HUES6 (cell line): ENCODE results near the gene GOLGA5.
"Not testable (repeated sequence)": the region's sequence is repeated elsewhere in the genome, so short reads cannot be mapped to it uniquely, and the experiment has no call there.

Experiments used
- H3K27ac ChIP-seq: 2 replicates; pipeline ENCODE4 v1.7.0; 2013; ENCODE audit warnings: low read depth, mild to moderate bottlenecking, low read length, inconsistent platforms
- H3K27me3 ChIP-seq: 2 replicates; pipeline ENCODE4 v1.6.1; 2013; ENCODE audit warnings: low read length; ENCODE audit not compliant: control insufficient read depth, insufficient read depth
- H3K36me3 ChIP-seq: 2 replicates; pipeline ENCODE4 v1.6.1; 2013; ENCODE audit warnings: low read length; ENCODE audit not compliant: control insufficient read depth, insufficient read depth
- H3K4me1 ChIP-seq: 2 replicates; pipeline ENCODE4 v1.6.1; 2013; ENCODE audit warnings: low read length; ENCODE audit not compliant: control insufficient read depth, insufficient read depth
- H3K4me3 ChIP-seq: 2 replicates; pipeline ENCODE4 v1.5.1; 2013; ENCODE audit warnings: low read depth, low read length
- H3K9ac ChIP-seq: one replicate; pipeline ENCODE4 v1.6.1; 2013; ENCODE audit warnings: mild to moderate bottlenecking, low read length
- H3K9me3 ChIP-seq: 2 replicates; pipeline ENCODE4 v1.6.1; 2013; ENCODE audit warnings: low read depth, low read length; ENCODE audit not compliant: control insufficient read depth, insufficient read depth

The GOLGA5 gene

GRCh38 chr14:92797935-92798653 is 4.0 kb downstream of the GOLGA5 start:
- H3K4me1 ChIP-seq = peaks cover 6% of the 10 kb centered on the region; the same call in 1 of the 2 replicates
- H3K27me3 ChIP-seq = no peaks in the 10 kb centered on the region
- peaks cover 28% of the 10 kb centered on the region for H3K36me3 ChIP-seq

GRCh38 chr14:92798811-92799210 is 4.7 kb downstream of the GOLGA5 start:
- no peaks in the 10 kb centered on the region for H3K4me1 ChIP-seq
- H3K27ac ChIP-seq = no peak overlapping the region
- H3K27me3 ChIP-seq = no peaks in the 10 kb centered on the region
- H3K4me3 ChIP-seq = no peak overlapping the region
- no peaks in the 10 kb centered on the region for H3K9me3 ChIP-seq
- peaks cover 34% of the 10 kb centered on the region for H3K36me3 ChIP-seq
- H3K9ac ChIP-seq = no peak overlapping the region

More at GRCh38 chr14:92797935-92798653, 4.0 kb downstream of the GOLGA5 start:
- Histone ChIP-seq H3K9me3 (no peaks in the 10 kb centered on the region), H3K4me3 (no peak overlapping the region), H3K27ac (no peak overlapping the region), H3K9ac (no peak overlapping the region)

- Histone ChIP-seq H3K27ac (no peak overlapping the region), H3K9me3 (no peaks in the 10 kb centered on the region), H3K36me3 (peaks cover 35% of the 10 kb centered on the region), H3K4me1 (no peaks in the 10 kb centered on the region), H3K9ac (no peak overlapping the region), H3K27me3 (no peaks in the 10 kb centered on the region), H3K4me3 (no peak overlapping the region)
Measured at GRCh38 chr14:92800012-92800411, 5.9 kb downstream of the GOLGA5 start.

DNA sequence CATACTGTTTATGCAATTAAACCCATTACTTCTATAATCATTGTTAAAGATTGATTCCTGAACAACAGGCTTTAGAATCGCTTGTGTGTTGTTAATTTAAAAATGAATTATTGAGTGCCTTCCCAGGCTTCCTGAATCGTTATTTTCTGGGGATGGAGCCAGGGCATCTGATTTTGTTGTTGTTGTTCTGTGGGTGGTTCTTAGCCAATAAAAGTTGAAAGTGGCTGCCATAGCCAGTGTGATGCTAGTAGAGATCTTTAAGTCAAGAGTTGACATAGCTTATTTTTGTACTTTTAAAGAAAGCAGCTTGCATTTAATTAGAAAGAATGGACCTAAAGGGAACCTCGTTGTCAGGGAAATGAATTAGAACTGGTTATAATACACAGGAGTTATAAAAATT is 6.4 kb downstream of the GOLGA5 start:
- Histone ChIP-seq H3K27me3 (no peaks in the 10 kb centered on the region), H3K27ac (no peak overlapping the region), H3K4me1 (no peaks in the 10 kb centered on the region), H3K9me3 (no peaks in the 10 kb centered on the region), H3K4me3 (no peak overlapping the region), H3K9ac (no peak overlapping the region), H3K36me3 (peaks cover 35% of the 10 kb centered on the region)

GRCh38 chr14:92801917-92802316 is 7.8 kb downstream of the GOLGA5 start:
- Histone ChIP-seq H3K36me3 (peaks cover 39% of the 10 kb centered on the region), H3K4me1 (no peaks in the 10 kb centered on the region), H3K4me3 (no peak overlapping the region)

GRCh38 chr14:92802678-92803077 is 8.6 kb downstream of the GOLGA5 start:
- Histone ChIP-seq H3K4me3 (no peak overlapping the region), H3K36me3 (peaks cover 37% of the 10 kb centered on the region), H3K27ac (no peak overlapping the region), H3K9ac (no peak overlapping the region), H3K4me1 (no peaks in the 10 kb centered on the region), H3K27me3 (no peaks in the 10 kb centered on the region), H3K9me3 (no peaks in the 10 kb centered on the region)

More at GRCh38 chr14:92801917-92802316, 7.8 kb downstream of the GOLGA5 start:
- no peaks in the 10 kb centered on the region for H3K9me3 ChIP-seq
- H3K27me3 ChIP-seq = no peaks in the 10 kb centered on the region
- no peak overlapping the region for H3K9ac ChIP-seq
- no peak overlapping the region for H3K27ac ChIP-seq

DNA sequence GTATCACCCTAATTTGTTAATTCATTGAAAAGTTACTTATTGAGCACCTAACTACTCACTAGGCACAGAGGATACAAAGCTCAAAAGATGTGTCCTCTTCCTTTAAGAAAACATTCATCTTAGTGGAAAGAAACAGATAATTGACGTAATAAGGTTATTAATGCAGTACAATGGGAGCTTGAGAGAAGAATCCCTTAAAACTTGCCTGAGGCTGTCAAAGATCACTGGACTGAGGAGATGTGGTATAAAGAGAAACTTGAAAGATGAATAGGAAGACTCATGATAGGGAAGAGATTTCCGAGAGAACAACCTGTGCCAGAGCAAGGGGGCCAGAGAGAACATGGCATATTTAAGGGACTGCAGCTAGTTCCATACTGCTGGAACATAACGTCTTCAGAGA is 19.1 kb downstream of the GOLGA5 start:
- H3K27me3 ChIP-seq = no peaks in the 10 kb centered on the region
- H3K36me3 ChIP-seq = peaks cover 93% of the 10 kb centered on the region
- H3K9me3 ChIP-seq = no peaks in the 10 kb centered on the region
- H3K4me3 ChIP-seq = no peak overlapping the region
- no peak overlapping the region for H3K27ac ChIP-seq
- no peak overlapping the region for H3K9ac ChIP-seq
- no peaks in the 10 kb centered on the region for H3K4me1 ChIP-seq

- H3K27me3 ChIP-seq = no peaks in the 10 kb centered on the region
- H3K4me3 ChIP-seq = no peak overlapping the region
Measured at GRCh38 chr14:92819011-92819597, 25.0 kb downstream of the GOLGA5 start.

GRCh38 chr14:92819680-92820535 is 25.8 kb downstream of the GOLGA5 start:
- H3K9me3 ChIP-seq, H3K27ac ChIP-seq, H3K27me3 ChIP-seq, H3K9ac ChIP-seq, H3K4me1 ChIP-seq, H3K4me3 ChIP-seq: not testable (repeated sequence)
- H3K36me3 ChIP-seq = peaks cover 69% of the 10 kb centered on the region

More at GRCh38 chr14:92819011-92819597, 25.0 kb downstream of the GOLGA5 start:
- Histone ChIP-seq H3K9me3 (no peaks in the 10 kb centered on the region), H3K9ac (no peak overlapping the region), H3K4me1 (no peaks in the 10 kb centered on the region), H3K27ac (no peak overlapping the region), H3K36me3 (peaks cover 68% of the 10 kb centered on the region)

- not testable (repeated sequence) for H3K4me1 ChIP-seq, H3K27me3 ChIP-seq, H3K9ac ChIP-seq, H3K27ac ChIP-seq, H3K4me3 ChIP-seq, H3K9me3 ChIP-seq
- H3K36me3 ChIP-seq = peaks cover 70% of the 10 kb centered on the region
Measured at GRCh38 chr14:92820536-92820840, 26.4 kb downstream of the GOLGA5 start.

- Histone ChIP-seq H3K27ac (no peak overlapping the region), H3K9me3 (no peaks in the 10 kb centered on the region), H3K4me1 (no peaks in the 10 kb centered on the region), H3K36me3 (peaks cover 65% of the 10 kb centered on the region), H3K27me3 (no peaks in the 10 kb centered on the region), H3K4me3 (no peak overlapping the region), H3K9ac (no peak overlapping the region)
Measured at GRCh38 chr14:92830902-92831301, 36.8 kb downstream of the GOLGA5 start.
